NCI-H446 (cell line): ENCODE measurements around the gene ITGAV.
"Not testable (repeated sequence)": the region's sequence is repeated elsewhere in the genome, so short reads cannot be mapped to it uniquely, and the experiment has no call there.

Source experiments
- DNase-seq, 2 experiments: peaks; one replicate each; lab custom pipeline; 2025; lab: John Stamatoyannopoulos, UW

Gene ITGAV

GRCh38 chr2:186589612-186590349 is at the start of gene ITGAV:
TSS of gene ITGAV (plus strand) at chr2:186590056. CDS start at chr2:186590339, 283 bp downstream.
- peak; percentile 76 to 85 for DNase-seq

- no peak for DNase-seq
Measured at GRCh38 chr2:186540941-186541340, 48.9 kb upstream of the ITGAV start.

GRCh38 chr2:186542002-186542401 is 47.9 kb upstream of the ITGAV start:
- DNase-seq = no peak

- no peak for DNase-seq
Measured at GRCh38 chr2:186543561-186544131, 46.2 kb upstream of the ITGAV start.

GRCh38 chr2:186544255-186544675 is 45.6 kb upstream of the ITGAV start:
- no peak for DNase-seq

GRCh38 chr2:186546846-186547245 is 43.0 kb upstream of the ITGAV start:
- DNase-seq = no peak

- no peak for DNase-seq
Measured at GRCh38 chr2:186551323-186552050, 38.4 kb upstream of the ITGAV start.

GRCh38 chr2:186554429-186554828 is 35.4 kb upstream of the ITGAV start:
- DNase-seq = no peak

- no peak for DNase-seq
Measured at GRCh38 chr2:186554850-186555671, 34.8 kb upstream of the ITGAV start.

- DNase-seq = no peak
Measured at GRCh38 chr2:186558512-186559276, 31.2 kb upstream of the ITGAV start.

GRCh38 chr2:186559370-186559769 is 30.5 kb upstream of the ITGAV start:
- DNase-seq = no peak

- DNase-seq = no peak
Measured at GRCh38 chr2:186559848-186560247, 30.0 kb upstream of the ITGAV start.

GRCh38 chr2:186560254-186560653 is 29.6 kb upstream of the ITGAV start:
- no peak for DNase-seq

- DNase-seq = no peak
Measured at GRCh38 chr2:186561467-186562208, 28.2 kb upstream of the ITGAV start.

GRCh38 chr2:186562209-186562578 is 27.7 kb upstream of the ITGAV start:
- DNase-seq = no peak

GRCh38 chr2:186568600-186568999 is 21.3 kb upstream of the ITGAV start:
- DNase-seq = not testable (repeated sequence)

GRCh38 chr2:186569127-186569526 is 20.7 kb upstream of the ITGAV start:
- DNase-seq = not testable (repeated sequence)

- DNase-seq = no peak
Measured at GRCh38 chr2:186569897-186570296, 20.0 kb upstream of the ITGAV start.

GRCh38 chr2:186570604-186571003 is 19.3 kb upstream of the ITGAV start:
- no peak for DNase-seq

GRCh38 chr2:186572705-186573104 is 17.2 kb upstream of the ITGAV start:
- no peak for DNase-seq

GRCh38 chr2:186573531-186573930 is 16.3 kb upstream of the ITGAV start:
- no peak for DNase-seq
